HepG2 (cell line): Measurements from ENCODE around the gene CERS6. TPM values are rescaled to one million over a fixed set of nuclear protein-coding genes. Genes with fewer than 3 reads are reported as not detected.

Experiments
- ATAC-seq: fragments of 200-7000 bp; cut with Tn5 transposase; 3 replicates; pipeline ENCODE4 v1.9.1; 2020; ENCODE audit warnings: mild to moderate bottlenecking, moderate library complexity
- BruUV-seq: library from RNA; stranded (reverse); fragments of 400-500 nt; replicated peaks from 2 replicates; lab custom pipeline; 2021; lab: Mats Ljungman, UMichigan
- CTCF ChIA-PET: fragments of 300-600 bp; formaldehyde crosslinking; extraction: SDS; loops from one replicate; lab custom pipeline; 2021; ENCODE audit warnings: low total read pairs, inconsistent platforms, low intra/inter-chr PET ratio; lab: Yijun Ruan, JAX
- POLR2A ChIA-PET: fragments of 350-600 bp; sonication (Branson Sonifier 250); formaldehyde crosslinking; loops from one replicate; lab custom pipeline; 2020; ENCODE audit warnings: antibody characterized with exemption, inconsistent platforms; lab: Yijun Ruan, JAX
- DNase-seq: peaks from one replicate; pipeline ENCODE4 v3.0.0-alpha.2; 2015; ENCODE audit warnings: low spot score
- FAIRE-seq: peaks from 3 replicates; lab custom pipeline; 2011; peaks lifted over from hg19 to GRCh38; lab: Jason Lieb, UNC
- H2AFZ ChIP-seq: one replicate; pipeline ENCODE4 v1.6.1; 2011; ENCODE audit warnings: low read length, inconsistent platforms
- H3K27ac ChIP-seq: fragments of 300-600 bp; 3 replicates; pipeline ENCODE4 v1.8.0; 2011; ENCODE audit warnings: mixed run types, mild to moderate bottlenecking, mixed read lengths, low read length, inconsistent platforms; ENCODE audit not compliant: insufficient read depth; ENCODE audit errors: extremely low read length
- H3K27me3 ChIP-seq, 2 experiments: fragments of 200-600 bp in 1 of 2; 2 replicates in 1 of 2; 3 replicates in 1 of 2; pipeline versions ENCODE4 v1.6.0 to v1.8.0; 2011; ENCODE audit warnings: low read length in 2 of 2, mild to moderate bottlenecking in 2 of 2, moderate library complexity in 2 of 2, inconsistent platforms in 1 of 2; ENCODE audit not compliant: insufficient read depth in 2 of 2, control insufficient read depth in 1 of 2
- H3K36me3 ChIP-seq, 2 experiments: fragments of 200-600 bp in 1 of 2; replicated peaks in 1 of 2; 2 replicates in 1 of 2; 3 replicates in 1 of 2; pipeline versions ENCODE4 v1.5.1 to v1.8.0; 2011; ENCODE audit warnings: low read length in 2 of 2, inconsistent platforms in 1 of 2; ENCODE audit not compliant: insufficient read depth in 2 of 2, control insufficient read depth in 1 of 2
- H3K4me1 ChIP-seq: 2 replicates; pipeline ENCODE4 v1.5.1; 2012; ENCODE audit warnings: low read length, inconsistent platforms; ENCODE audit not compliant: insufficient read depth
- H3K4me2 ChIP-seq: 2 replicates; pipeline ENCODE4 v1.6.0; 2011; ENCODE audit warnings: low read depth, low read length, inconsistent platforms
- H3K4me3 ChIP-seq, 3 experiments: fragments of 200-600 bp in 1 of 3; sonication (generic), shearing (Covaris generic) in 1 of 3; replicated peaks in 1 of 3; 2 replicates each; pipeline ENCODE4 v1.5.1; 2011 to 2016; ENCODE audit warnings: low read length in 3 of 3, inconsistent platforms in 2 of 3, low read depth in 2 of 3, mild to moderate bottlenecking in 2 of 3, control low read depth in 1 of 3, mixed read lengths in 1 of 3; ENCODE audit not compliant: insufficient read depth in 1 of 3
- H3K79me2 ChIP-seq: one replicate; pipeline ENCODE4 v1.6.1; 2011; ENCODE audit warnings: low read length, inconsistent platforms; ENCODE audit not compliant: insufficient read depth
- H3K9ac ChIP-seq: 2 replicates; pipeline ENCODE4 v1.6.0; 2011; ENCODE audit warnings: mild to moderate bottlenecking, low read depth, low read length, inconsistent platforms; ENCODE audit not compliant: insufficient read depth
- H3K9me3 ChIP-seq: 2 replicates; pipeline ENCODE4 v1.5.1; 2012; ENCODE audit warnings: mild to moderate bottlenecking, low read length
- H4K20me1 ChIP-seq: 2 replicates; pipeline ENCODE4 v1.6.0; 2011; ENCODE audit warnings: inconsistent platforms, mild to moderate bottlenecking, low read length, moderate library complexity; ENCODE audit not compliant: insufficient read depth
- ASH2L ChIP-seq: fragments of 300-600, 200-600 bp; sonication (generic); IDR thresholded peaks from 2 replicates; pipeline ENCODE4 v1.7.0; 2017; ENCODE audit warnings: low read depth, mild to moderate bottlenecking, moderate library complexity, mixed read lengths, low read length; ENCODE audit not compliant: insufficient read length
- CSRNP1 ChIP-seq: sonication (generic); formaldehyde crosslinking; IDR thresholded peaks from 2 replicates; pipeline ENCODE4 v1.8.1; 2023; ENCODE audit warnings: mild to moderate bottlenecking, missing genetic modification reagents
- GATA4 ChIP-seq: sonication (generic); IDR thresholded peaks from 2 replicates; pipeline ENCODE4 v1.6.1; 2016; ENCODE audit warnings: antibody characterized with exemption, low read depth, borderline replicate concordance
- ISL2 ChIP-seq: sonication (generic); formaldehyde crosslinking; IDR thresholded peaks from 2 replicates; pipeline ENCODE4 v1.5.0; 2020; ENCODE audit warnings: missing genetic modification reagents
- KLF13 ChIP-seq: sonication (generic); formaldehyde crosslinking; IDR thresholded peaks from 2 replicates; pipeline ENCODE4 v1.4.0; 2020; ENCODE audit warnings: mild to moderate bottlenecking, missing genetic modification reagents
- PAX8 ChIP-seq: sonication (generic); formaldehyde crosslinking; IDR thresholded peaks from 2 replicates; pipeline ENCODE4 v1.8.0; 2022; ENCODE audit warnings: mild to moderate bottlenecking, missing genetic modification reagents, borderline replicate concordance
- PBX3 ChIP-seq: sonication (generic); formaldehyde crosslinking; IDR thresholded peaks from 2 replicates; pipeline ENCODE4 v1.8.1; 2023; ENCODE audit warnings: missing genetic modification reagents, inconsistent platforms, borderline replicate concordance
- RCOR2 ChIP-seq: IDR thresholded peaks from 2 replicates; pipeline ENCODE4 v1.6.1; 2016; ENCODE audit warnings: missing biosample characterization, missing genetic modification reagents
- SMC3 ChIP-seq: IDR thresholded peaks from 2 replicates; pipeline ENCODE4 v1.6.1; 2011; ENCODE audit warnings: low read length, improper control_type of control experiment
- YY1 ChIP-seq: IDR thresholded peaks from 2 replicates; pipeline ENCODE4 v1.6.1; 2011; ENCODE audit warnings: low read length, low read depth, moderate library complexity, mild to moderate bottlenecking; ENCODE audit not compliant: insufficient read depth, insufficient replicate concordance
- ZBTB33 ChIP-seq: sonication (generic); formaldehyde crosslinking; IDR thresholded peaks from 2 replicates; pipeline ENCODE4 v1.4.0; 2020; ENCODE audit warnings: missing genetic modification reagents
- WGBS: methylation state at CpG from one replicate; pipeline ENCODE4 v1.1.6; 2017; ENCODE audit warnings: low lambda C conversion rate; 5-methylcytosine and 5-hydroxymethylcytosine counted together
- in situ Hi-C: cut with HindIII; loops from 2 replicates; pipeline ENCODE4 v1.10.0; 2017; ENCODE audit warnings: low pct_unique_long_range_greater_than_20kb; ENCODE audit not compliant: extremely low pct_ligation_motif_present
- intact Hi-C: fragments of 100-400 bp; cut with micrococcal nuclease; formaldehyde crosslinking; loops from one replicate; pipeline ENCODE4 v1.10.0; 2022; ENCODE audit not compliant: unreplicated experiment
- polyA plus RNA-seq, 8 experiments: library from polyadenylated mRNA; depleted of rRNA in 3 of 8; stranded (reverse) in 7 of 8; unstranded in 1 of 8; fragments of >200 nt; fragmentation: Illumina TruSeq in 4 of 8; extraction: Trizol in 4 of 8; gene quantifications; 2 replicates each; pipeline versions ENCODE4 v1.2.1 to v1.2.3, GENCODE V29; 2011 to 2016; ENCODE audit warnings: low read depth in 4 of 8, missing spikeins in 1 of 8, mixed read lengths in 1 of 8; ENCODE audit not compliant: insufficient read depth in 1 of 8
- total RNA-seq, 5 experiments: library from RNA; depleted of rRNA; stranded (reverse); fragments of >200 nt; fragmentation: Illumina TruSeq; extraction: Trizol; gene quantifications; 2 replicates each; pipeline ENCODE4 v1.2.3, GENCODE V29; 2016; ENCODE audit warnings: low read depth in 1 of 5

Gene CERS6
- total and polyA plus RNA-seq, 2 of the 13 experiments (the other 11 are each of a cell fraction or from before 2014, with no cell fraction given), result 10.1 to 20.3 TPM

GRCh38 chr2:168814939-168815907 is 359.2 kb downstream of the CERS6 start (continued):
- TF ChIP-seq PBX3 (no peak), RCOR2 (CRISPR knock-in tag) (no peak)
- TF ChIP-seq, all 625 proteins: peak for 1

GRCh38 chr2:168816369-168816768 is 360.3 kb downstream of the CERS6 start:
- POLR2A ChIA-PET, result no interaction called here
- Histone ChIP-seq H3K4me2 (no peak overlapping the region), H4K20me1 (no peaks in the 10 kb centered on the region)
- no peak for DNase-seq
- TF ChIP-seq ISL2 (CRISPR knock-in tag) (no peak), PAX8 (CRISPR knock-in tag) (no peak), YY1 (no peak), ASH2L (no peak), CSRNP1 (CRISPR knock-in tag) (no peak), KLF13 (no peak), GATA4 (no peak), ZBTB33 (CRISPR knock-in tag) (no peak), SMC3 (no peak)
- TF ChIP-seq, all 625 proteins: peak for 0
- Histone ChIP-seq H3K36me3 (no peaks in the 10 kb centered on the region), H3K27me3 (no peaks in the 10 kb centered on the region), H2AFZ (no peak overlapping the region), H3K27ac (no peak overlapping the region), H3K4me3 (no peak overlapping the region), H3K4me1 (peaks cover 12% of the 10 kb centered on the region), H3K9me3 (no peaks in the 10 kb centered on the region), H3K79me2 (no peaks in the 10 kb centered on the region), H3K9ac (no peak overlapping the region)
- in situ Hi-C loops, result no loop called here
- intact Hi-C loops, result no loop called here
- CTCF ChIA-PET, result no interaction called here
- 34% methylated on average over 3 of the region's 3 CpGs for WGBS
- no TSS peak for BruUV-seq
- ATAC-seq (no peak), FAIRE-seq (no peak)
